Activated T-helper 1 cell treated with anti-CD3 and anti-CD28 coated beads, Interleukin-2, amount 50 U/mL, for 16 hours (primary cell): ENCODE results near the gene RMND1.

Experiments used
- DNase-seq, 2 donors: peaks; one replicate each; pipeline ENCODE4 v3.0.0-alpha.2; 2020; ENCODE audit warnings: low read depth in 1 of 2, low spot score in 1 of 2

RMND1 gene

DNA sequence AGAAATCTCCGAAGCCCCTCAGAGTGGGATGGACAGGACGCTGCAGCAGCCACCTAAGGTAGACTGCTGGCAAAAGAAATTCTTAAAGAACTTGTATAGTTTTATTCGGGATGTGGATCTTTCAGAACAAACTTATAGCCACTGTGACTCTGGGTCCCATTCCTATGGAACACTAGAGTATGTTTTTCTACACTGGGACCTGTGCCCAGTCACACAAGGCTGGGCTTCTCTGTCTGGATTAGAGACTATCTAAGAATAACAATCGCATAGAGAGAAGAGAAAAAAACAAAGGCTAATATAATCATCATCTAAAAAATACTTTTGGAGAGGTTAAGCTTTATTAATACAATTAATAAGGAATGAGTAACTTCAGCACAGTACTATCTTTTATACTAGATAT, 28.9 kb downstream of the RMND1 start:
- no peak for DNase-seq

- no peak for DNase-seq
Measured at GRCh38 chr6:151417477-151417876, 34.4 kb downstream of the RMND1 start.

- DNase-seq: no peak
Measured at GRCh38 chr6:151414641-151415260, 37.2 kb downstream of the RMND1 start.

DNA sequence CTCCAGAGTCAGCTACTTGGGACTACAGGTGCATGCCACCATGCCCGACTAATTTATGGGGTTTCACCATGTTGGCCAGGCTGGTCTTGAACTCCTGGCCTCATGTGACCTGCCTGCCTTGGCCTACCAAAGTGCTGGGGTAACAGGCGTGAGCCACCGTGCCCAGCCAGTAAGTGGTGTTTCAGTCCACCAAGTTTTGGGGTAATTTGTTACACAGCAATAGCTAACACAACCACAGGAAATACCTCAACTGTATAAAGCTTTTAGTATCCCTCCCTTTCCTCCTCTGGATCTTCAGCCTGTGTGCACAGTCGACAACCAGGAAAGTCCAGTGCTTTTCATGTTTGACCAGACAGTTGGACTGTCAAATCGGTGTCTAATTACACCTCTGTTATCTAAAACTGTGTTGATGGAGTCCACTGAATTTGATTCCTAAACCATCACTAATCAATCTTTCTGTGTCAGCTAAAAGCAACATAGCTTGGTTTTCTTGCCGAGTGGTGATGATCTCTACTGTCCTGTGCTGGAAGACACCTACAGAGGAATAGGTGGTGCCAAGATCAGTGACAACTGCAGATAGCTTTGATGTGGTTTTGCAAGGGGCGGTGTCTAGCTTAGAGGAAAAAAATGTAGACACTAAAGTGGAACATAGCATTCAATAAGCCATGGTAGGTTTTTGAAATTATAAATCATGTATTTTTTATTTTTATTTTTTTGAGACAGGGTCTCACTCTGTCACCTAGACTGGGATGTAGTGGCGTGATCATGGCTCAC, 38.4 kb downstream of the RMND1 start:
- peak; percentile 31 to 36 for DNase-seq

GRCh38 chr6:151412909-151413308, 39.0 kb downstream of the RMND1 start:
- no peak for DNase-seq

GRCh38 chr6:151409679-151410078, 42.2 kb downstream of the RMND1 start:
- DNase-seq: no peak

GRCh38 chr6:151409260-151409659, 42.7 kb downstream of the RMND1 start:
- no peak for DNase-seq

DNA sequence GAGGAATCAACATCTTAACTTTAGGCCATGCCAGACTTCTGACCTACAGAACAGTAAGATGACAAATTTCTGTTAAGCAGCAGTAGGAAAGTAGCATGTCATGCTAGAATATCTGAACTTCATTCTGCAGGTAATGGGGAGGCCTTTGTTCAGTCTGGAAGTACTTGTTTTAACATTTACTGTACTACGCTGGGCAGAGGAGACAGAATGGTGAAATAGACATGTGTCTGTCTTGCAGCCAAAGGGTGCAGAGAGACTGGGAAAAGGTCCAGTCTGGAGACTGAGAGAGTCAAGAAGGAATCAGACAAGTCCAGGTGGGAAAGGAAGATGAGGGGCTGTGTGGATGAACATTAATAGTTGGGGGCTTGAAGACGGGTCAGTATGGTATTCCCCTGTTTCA, 43.1 kb downstream of the RMND1 start:
- DNase-seq: no peak

GRCh38 chr6:151403919-151404308, 48.0 kb downstream of the RMND1 start:
- DNase-seq: no peak

- DNase-seq: no peak
Measured at GRCh38 chr6:151402228-151402627, 49.7 kb downstream of the RMND1 start.

GRCh38 chr6:151400473-151400872, 51.5 kb downstream of the RMND1 start:
- no peak for DNase-seq

- no peak for DNase-seq
Measured at GRCh38 chr6:151399679-151400078, 52.2 kb downstream of the RMND1 start.

DNA sequence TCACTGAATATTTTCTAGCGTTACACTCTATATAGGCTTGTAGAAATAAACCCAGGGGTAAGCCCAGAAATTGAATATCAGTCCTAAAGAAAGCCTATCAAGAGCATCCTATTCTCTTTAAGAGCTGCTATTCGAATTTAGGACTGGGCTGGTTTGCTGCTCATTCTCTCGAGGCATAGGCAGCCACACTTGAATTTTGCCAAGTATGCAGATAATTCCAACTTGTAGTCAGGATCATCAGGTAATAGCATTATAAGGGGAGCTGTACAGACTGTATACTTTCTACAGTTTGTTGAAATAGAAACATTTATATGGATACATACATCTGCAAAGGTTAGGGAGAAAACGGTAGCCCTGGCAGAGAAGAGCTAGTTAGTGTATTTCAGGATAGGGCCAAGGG, 58.5 kb downstream of the RMND1 start:
- no peak for DNase-seq

DNA sequence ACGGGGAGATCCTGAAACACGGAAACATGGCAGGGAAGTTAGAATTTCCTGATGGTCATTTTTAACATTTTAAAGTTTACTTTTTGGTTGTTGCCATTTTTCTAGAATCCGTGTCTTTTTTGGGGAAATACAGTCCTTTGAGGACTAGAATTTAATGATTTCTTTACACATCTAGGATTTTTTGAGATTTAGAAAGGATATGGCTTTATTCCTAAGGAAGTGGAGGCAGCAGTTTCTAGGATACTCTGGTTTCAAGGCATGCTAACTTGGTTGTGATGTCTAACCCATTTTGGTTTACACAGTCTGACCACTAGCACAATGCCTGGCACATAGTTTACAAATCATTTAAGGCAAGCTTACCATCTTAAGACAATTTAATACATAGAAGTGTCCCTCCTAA, 59.5 kb downstream of the RMND1 start:
- no peak for DNase-seq

DNA sequence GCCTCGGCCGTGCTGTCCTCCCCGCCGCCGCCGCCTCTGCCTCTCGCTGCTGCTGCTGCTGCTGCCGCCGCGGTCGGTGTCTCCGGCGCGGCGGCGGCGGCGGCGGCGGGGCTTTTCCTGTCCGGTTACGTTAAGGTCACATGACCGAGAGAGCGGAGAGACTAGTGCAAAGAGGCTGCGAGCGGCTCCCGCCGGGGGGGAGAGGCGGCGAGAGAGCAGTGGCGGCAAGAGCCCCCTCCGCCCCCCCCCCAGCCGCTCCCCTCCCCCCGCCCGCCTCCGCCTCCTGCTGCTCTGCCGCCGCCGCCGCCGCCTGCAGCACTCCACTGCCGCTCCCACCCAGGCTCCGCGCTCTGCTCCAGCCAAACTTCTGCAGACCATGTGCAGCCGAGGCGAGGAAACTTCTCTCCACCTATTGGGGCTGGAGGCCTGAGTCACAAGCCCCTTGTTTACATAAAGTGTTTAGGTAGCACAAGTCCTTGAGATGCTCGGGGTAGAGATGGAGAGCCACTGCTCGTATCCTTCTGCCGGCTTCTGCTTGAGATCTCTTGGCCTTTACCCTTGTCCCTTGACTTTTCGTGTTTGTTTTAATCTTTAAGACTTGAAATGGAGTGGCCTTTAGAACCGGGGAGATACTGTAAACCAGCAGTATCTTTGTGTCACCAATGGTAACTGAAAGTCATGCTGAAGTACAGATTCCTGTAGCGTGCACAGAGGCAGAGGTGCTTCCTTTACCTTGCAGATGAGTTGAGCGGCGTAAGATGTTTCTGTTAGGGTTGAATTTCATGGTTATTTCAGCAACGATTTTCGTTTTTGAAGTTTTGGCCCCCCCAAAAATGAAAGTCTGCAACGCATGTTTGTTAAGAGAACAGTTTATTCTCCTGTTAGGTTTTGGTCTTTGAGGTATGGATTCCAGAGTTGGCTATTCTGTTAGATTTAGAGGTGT, 60.2 kb downstream of the RMND1 start, which contains the start of gene ZBTB2:
TSS of gene ZBTB2 (minus strand) at position 89 of the 943 bp plus-strand sequence. CDS start 17,922 bp downstream, outside the sequence.
- DNase-seq: peak; percentile 41 to 57

DNA sequence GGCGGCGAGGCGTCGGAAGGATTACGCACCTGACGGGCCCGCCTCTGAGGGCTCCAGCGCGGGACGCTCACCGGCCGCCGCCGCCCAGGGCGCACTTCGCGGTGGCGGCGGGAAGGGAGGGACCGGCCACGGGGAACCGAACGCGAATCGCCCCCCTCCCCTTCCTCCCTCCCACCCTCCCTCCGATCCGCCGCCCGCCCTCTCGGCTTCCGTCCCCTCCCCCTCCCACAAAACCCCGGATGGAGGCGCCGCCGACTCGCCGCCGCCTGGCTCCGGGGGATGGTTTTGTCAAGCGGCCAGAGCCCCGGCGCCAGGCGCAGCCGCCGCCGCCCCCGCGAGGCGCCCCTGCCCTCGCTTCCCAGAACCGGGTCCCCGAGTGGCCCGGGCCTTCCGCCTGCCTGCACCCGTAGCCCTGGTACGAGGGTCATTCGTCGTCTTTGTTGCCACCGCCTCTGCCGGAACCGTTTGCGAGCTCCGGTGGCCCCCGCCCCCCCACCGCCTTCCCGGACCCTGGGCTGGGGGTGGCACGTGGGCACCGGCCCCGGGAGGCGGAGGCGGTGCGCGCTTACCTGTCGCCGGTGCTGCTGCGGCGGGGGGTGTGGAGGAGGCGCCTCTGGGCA, 61.0 kb downstream of the RMND1 start:
- peak; percentile 71 to 74 for DNase-seq

GRCh38 chr6:151390276-151390850, 61.6 kb downstream of the RMND1 start:
- DNase-seq: peak; percentile 94 to 99

DNA sequence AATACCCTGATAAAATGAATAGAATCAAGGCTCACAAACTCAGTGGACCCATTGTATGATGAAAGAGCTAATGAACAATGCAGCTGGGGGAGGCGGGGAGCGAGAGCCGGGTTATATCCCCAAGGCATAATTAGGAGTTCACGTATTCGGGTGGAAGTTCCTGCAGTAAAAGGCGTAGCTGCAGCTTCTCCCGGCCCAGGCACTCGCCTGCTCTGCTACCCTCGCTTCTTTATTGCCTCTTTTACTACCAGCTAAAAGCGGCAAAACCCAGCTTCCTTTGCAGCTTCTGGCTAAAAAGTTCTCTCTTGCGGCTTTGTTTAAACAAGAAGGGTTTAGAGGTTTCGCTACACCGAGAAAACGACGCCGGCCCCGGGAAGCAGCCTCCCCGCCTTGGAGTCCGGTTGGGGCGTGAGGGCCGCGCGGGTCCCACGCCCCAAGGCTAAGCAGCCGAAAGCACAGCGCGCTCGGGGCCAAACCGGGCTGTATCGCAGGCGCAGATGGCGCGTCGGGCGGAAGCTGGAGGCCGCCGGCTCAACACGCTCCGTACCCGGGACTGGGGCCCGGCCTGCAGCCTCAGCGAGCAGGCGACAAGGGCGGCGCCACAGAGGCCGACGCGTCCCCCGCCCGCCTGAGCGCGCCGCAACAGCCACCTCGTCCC, 62.2 kb downstream of the RMND1 start:
- DNase-seq: no peak

DNA sequence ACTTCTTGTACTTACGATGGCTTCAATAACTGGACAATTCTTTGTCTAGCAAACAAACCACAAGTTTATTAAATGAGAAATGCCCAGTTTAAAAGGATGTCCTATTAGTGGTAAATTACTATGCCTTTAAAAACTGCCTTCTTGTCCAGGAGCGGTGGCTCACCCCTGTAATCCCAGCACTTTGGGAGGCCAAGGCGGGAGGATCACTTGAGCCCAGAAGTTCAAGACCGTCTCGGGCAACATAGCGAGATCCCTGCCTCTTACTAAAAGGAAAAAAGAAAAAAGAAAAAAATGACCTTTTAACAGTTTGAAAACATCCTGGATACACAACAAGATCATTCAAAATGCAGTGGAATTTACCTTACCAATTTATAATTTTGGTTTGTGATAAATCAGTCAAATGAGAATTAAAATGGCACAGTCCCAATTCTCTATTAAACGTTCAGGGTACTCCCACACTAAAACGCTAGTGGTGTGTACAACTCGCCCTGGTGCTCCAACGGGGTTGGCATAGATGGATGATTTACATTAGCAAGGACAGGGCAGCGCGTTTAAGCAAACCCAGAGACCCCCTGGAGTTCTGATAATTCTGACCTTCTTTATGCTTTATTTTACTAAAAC, 62.8 kb downstream of the RMND1 start:
- no peak for DNase-seq

DNA sequence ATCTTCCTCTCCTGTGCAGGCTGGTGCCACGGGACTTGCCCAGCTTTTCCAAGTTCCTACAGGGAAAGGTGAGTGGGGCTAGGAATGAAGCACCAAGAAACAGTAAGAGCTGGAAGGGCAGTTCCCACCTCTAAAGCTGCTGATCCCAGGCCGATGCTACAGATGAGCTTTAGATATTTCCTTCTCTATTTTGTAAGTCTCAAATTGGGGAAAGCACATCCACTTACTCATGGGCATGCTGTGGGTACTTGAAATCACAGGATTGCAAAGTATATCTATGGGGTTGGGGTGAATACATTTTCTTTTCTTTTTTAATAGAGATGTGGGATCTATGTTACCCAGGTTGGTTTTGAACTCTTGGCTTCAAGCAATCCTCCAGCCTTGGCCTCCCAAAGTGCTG, 63.7 kb downstream of the RMND1 start:
- no peak for DNase-seq
